ENCODE results near the gene PRR20D.
"Not testable (repeated sequence)": the region's sequence is repeated elsewhere in the genome, so short reads cannot be mapped to it uniquely, and the experiment has no call there.

Gene PRR20D

GRCh38 chr13:57160332-57160731 is at the start of gene PRR20D:
Gene PRR20D, plus strand, starts transcription at chr13:57160632. Its CDS starts 387 bp downstream, at chr13:57161019.
- DNase-seq (ENCODE audit: low spot score) = not testable (repeated sequence)

GRCh38 chr13:57114945-57115344 is 45.5 kb upstream of the PRR20D start:
- no peak for DNase-seq (ENCODE audit: low spot score)

GRCh38 chr13:57123681-57124080 is 36.8 kb upstream of the PRR20D start:
- no peak for DNase-seq (ENCODE audit: low spot score)

DNA sequence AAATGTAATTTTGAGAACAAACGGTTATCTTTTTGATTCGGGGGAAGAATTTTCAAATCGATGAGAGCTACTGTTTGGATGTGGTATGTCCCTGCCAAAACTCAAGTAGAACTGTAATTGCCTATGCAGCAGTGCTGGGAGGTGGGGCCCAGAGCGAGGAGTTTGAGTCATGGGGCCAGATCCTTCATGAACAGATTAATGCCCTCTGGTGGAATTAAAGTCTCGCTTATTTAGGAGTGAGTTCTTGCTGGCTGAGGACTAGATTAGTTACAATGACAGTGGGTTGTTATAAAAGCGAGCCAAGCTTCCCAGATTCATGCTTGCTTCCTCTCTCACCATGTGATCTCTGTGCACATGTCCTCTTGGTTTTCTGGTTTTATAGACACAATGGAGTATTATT is 31.5 kb upstream of the PRR20D start:
- DNase-seq (ENCODE audit: low spot score) = no peak

DNA sequence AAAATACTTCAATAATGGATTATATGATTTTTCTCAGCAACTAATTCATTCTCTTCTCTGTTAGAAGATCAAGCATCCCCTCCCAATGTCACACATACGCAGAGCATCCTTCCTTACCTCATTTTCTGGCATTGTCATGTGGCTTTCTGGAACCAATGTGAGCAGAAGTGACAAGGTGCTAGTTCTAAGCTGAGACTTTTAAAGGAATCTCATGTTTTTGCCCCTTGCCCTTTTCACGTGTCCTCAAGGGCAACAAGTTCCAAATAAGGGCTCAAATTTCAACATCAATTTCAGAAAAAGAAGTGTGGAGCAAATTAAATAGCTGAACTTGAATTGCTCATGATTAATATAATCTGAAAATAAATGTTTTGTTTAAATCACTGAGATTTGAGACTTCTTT is 24.3 kb upstream of the PRR20D start:
- DNase-seq (ENCODE audit: low spot score) = no peak

DNA sequence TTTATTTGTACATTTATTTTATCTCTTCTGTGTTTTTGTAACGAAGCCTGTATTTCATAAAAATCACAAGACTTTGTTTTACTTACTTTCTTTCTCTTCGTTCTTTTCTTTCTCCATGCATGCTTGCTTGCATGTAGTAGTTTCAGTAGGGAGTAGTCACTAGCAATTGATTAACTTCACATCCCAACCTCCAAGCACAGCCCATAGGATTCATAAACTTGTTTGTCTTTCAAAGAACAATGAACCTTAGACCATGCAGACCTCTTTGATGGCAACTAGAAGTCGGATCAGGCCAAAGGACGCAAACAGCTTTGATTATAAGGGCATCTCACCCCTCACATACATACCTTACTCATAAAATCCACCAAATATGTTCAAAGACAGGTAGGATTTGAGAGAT is 22.8 kb upstream of the PRR20D start:
- no peak for DNase-seq (ENCODE audit: low spot score)

DNA sequence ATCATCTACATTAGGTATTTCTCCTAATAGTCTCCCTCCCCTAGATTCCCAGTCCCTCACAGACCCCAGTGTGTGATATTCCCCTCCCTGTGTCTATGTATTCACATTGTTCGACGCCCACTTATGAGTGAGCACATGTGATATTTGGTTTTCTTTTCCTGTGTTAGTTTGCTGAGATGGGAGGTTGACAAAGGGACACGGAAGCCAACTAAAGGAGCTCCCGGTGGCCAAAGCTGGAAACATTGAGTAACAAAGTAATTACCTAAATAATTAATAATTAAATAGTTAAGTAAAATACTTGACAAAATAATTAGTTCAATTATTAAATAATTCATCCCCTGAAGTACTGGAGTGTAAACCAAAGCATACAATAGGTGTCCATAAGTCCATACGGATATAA is 21.4 kb upstream of the PRR20D start:
- DNase-seq (ENCODE audit: low spot score) = no peak

DNA sequence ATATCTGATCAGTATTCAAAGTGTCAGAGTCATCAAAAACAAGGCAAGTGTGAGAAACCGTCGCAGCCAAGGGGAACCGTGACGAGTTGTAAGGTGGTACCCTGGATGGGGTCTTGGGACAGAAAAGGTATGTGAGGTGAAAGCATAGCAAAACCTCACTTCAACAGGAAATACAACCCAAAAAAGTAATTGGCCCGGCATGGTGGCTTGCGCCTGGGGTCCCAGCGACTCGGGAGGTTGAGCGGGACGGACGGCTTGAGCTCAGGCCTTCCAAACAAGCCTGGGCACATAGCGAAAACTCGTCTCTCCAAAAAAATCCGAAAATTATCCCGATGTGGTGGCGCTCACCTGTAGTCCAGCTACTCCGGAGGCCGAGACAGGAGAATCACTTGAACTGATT is 20.7 kb upstream of the PRR20D start:
- not testable (repeated sequence) for DNase-seq (ENCODE audit: low spot score)

DNA sequence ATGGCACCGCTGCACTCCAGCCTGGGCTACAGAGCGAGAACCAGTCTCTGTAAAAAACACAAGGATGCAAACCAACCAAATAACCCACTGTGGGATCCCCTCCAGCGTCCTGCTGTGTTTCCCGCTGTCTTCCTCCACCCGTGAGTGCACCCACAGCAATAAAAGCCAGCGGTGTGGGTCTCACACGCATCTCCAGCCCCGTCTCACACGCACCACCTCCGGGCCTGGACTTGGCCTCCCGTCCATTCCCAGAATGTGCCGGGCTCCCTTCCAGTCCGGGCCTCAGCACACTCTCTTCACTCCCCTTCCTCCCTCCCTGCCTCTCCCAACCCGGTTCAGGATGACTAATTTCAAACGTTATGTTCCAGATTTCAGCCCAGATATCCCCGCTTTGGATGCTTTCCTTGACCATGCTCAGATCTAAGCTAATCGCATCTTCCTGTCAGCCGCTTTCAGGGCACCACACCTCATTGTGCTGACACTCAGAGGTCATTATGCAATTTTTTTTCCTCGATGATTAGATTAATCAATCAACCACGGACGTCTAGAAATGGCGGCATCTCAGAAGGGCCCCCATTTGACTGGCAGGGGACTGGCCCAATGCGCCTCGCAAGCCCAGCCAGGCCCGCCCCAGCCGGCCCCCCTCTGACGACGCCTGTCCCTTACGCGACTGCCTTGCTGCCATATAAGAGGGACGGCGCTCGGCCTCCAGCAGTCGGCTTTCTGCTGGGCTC is 20.0 kb upstream of the PRR20D start, which contains the start of gene PRR20A:
PRR20A (plus strand) TSS at position 684 of the 734 bp plus-strand sequence. CDS start 387 bp downstream, outside the sequence.
- not testable (repeated sequence) for DNase-seq (ENCODE audit: low spot score)

DNA sequence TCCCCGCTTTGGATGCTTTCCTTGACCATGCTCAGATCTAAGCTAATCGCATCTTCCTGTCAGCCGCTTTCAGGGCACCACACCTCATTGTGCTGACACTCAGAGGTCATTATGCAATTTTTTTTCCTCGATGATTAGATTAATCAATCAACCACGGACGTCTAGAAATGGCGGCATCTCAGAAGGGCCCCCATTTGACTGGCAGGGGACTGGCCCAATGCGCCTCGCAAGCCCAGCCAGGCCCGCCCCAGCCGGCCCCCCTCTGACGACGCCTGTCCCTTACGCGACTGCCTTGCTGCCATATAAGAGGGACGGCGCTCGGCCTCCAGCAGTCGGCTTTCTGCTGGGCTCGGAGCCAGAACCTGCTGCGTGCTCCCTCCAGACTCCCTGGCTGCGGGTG is 13.2 kb upstream of the PRR20D start, which contains the start of gene PRR20B:
PRR20B (plus strand) TSS at position 301 of the 400 bp plus-strand sequence. CDS start 387 bp downstream, outside the sequence.
- not testable (repeated sequence) for DNase-seq (ENCODE audit: low spot score)

DNA sequence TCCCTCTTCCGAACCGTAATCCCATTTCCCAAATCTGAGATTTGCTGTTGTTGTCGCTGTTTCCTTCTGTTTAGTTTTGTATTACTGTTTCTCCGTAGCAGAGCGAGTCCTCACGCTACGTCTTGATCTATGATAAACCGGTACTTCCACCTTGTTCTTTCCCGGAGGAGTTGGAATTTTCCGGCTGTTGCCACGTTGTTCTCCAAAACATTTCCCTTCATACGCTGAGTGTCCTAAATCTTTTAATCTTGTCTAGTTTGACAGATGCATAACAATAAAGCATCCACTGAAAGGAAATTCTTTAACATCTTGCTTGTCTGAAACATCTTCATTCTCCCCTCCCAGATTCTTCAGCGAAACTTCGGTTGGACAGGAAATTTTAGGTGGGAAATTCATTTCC is 12.3 kb upstream of the PRR20D start:
- DNase-seq (ENCODE audit: low spot score) = not testable (repeated sequence)

GRCh38 chr13:57153761-57154160 is 6.7 kb upstream of the PRR20D start, which contains the start of gene PRR20C:
Gene PRR20C, plus strand, starts transcription at chr13:57154061. Its CDS starts 387 bp downstream, at chr13:57154448.
- DNase-seq (ENCODE audit: low spot score) = not testable (repeated sequence)

- DNase-seq (ENCODE audit: low spot score) = not testable (repeated sequence)
Measured at GRCh38 chr13:57166897-57167296, 6.5 kb downstream of the PRR20D start, which contains the start of gene PRR20E. Gene PRR20E, plus strand, starts transcription at chr13:57167197. Its CDS starts 387 bp downstream, at chr13:57167584.

DNA sequence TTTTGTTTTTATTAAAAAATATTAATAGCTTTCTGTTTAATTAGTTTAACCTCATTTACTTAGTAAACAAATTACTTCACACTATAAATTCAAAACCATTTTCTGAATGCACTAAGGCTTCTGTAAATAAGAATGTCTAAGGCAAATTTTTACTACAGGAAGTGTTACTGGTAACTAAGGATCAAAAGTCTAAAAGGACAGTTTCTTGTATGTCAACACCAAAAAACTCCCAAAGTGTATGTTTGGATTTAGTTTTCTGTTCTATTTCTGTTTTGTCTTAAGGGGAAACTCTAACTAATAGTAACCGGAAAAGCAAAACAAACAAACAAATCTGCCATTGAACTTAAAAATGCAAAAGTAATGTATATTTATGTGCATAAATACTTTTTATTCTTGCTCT is 31.2 kb downstream of the PRR20D start:
- DNase-seq (ENCODE audit: low spot score) = no peak

DNA sequence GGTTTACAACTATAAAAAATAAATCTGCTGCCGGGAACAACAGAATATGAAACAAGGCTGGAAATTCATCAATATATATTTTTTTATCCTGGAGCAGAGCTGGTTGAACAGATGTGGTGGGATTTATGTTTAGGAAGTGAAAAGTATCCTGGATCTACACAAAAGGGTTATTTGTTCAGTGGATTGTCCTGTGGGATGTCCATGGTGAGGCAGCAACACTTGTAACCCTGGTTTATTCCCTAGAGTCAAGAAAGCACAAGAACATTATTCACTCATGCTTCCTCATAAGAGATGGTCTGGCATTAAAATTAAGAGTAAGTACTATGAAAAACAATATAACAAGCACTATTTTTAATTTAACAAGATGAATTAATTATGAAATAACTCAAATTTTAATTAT is 52.6 kb downstream of the PRR20D start:
- DNase-seq (ENCODE audit: low spot score) = no peak
